MM.1S (cell line): ENCODE measurements around the gene ANKS6.

Experiments
- DNase-seq: peaks from one replicate; pipeline ENCODE4 v3.0.0-alpha.2; 2015
- H2AFZ ChIP-seq: fragments of 300-600 bp; sonication (generic); 2 replicates; pipeline ENCODE4 v1.6.0; 2016; ENCODE audit warnings: antibody characterized with exemption, low read length
- H3F3A ChIP-seq: fragments of 300-600 bp; sonication (generic); 2 replicates; pipeline ENCODE4 v1.6.1; 2016; ENCODE audit warnings: mild to moderate bottlenecking, antibody characterized with exemption, low read length, moderate library complexity, mixed read lengths; ENCODE audit not compliant: insufficient read depth
- H3K27ac ChIP-seq: fragments of 300-600 bp; sonication (generic); 2 replicates; pipeline ENCODE4 v1.5.1; 2016; ENCODE audit warnings: mild to moderate bottlenecking, low read length
- H3K27me3 ChIP-seq: fragments of 300-600 bp; sonication (generic); replicated peaks from 2 replicates; pipeline ENCODE4 v1.6.0; 2016; ENCODE audit warnings: low read length; ENCODE audit not compliant: insufficient read depth
- H3K36me3 ChIP-seq: fragments of 300-600 bp; sonication (generic); replicated peaks from 2 replicates; pipeline ENCODE4 v1.6.1; 2016; ENCODE audit warnings: mild to moderate bottlenecking, low read length, mixed read lengths; ENCODE audit not compliant: insufficient read depth
- H3K4me1 ChIP-seq: fragments of 300-600 bp; sonication (generic); 2 replicates; pipeline ENCODE4 v1.6.1; 2016; ENCODE audit warnings: low read length, mixed read lengths
- H3K4me2 ChIP-seq: fragments of 300-600 bp; sonication (generic); 2 replicates; pipeline ENCODE4 v1.6.0; 2016; ENCODE audit warnings: low read depth, low read length
- H3K4me3 ChIP-seq: fragments of 300-600 bp; sonication (generic); 2 replicates; pipeline ENCODE4 v1.5.1; 2016; ENCODE audit warnings: low read length, mixed read lengths
- H3K79me2 ChIP-seq: fragments of 300-600 bp; sonication (generic); 2 replicates; pipeline ENCODE4 v1.6.1; 2016; ENCODE audit warnings: mixed run types, low read length, mixed read lengths
- H3K9ac ChIP-seq: fragments of 300-600 bp; sonication (generic); 2 replicates; pipeline ENCODE4 v1.6.1; 2016; ENCODE audit warnings: low read length, mixed read lengths
- H3K9me2 ChIP-seq: fragments of 300-600 bp; sonication (generic); replicated peaks from 2 replicates; pipeline ENCODE4 v1.6.1; 2016; ENCODE audit warnings: mild to moderate bottlenecking, low read length, mixed read lengths; ENCODE audit not compliant: insufficient read depth
- H3K9me3 ChIP-seq: fragments of 300-600 bp; sonication (generic); replicated peaks from 2 replicates; pipeline ENCODE4 v1.6.1; 2016; ENCODE audit warnings: mild to moderate bottlenecking, low read length, mixed read lengths; ENCODE audit not compliant: insufficient read depth
- H4K20me1 ChIP-seq: fragments of 300-600 bp; sonication (generic); 2 replicates; pipeline ENCODE4 v1.6.1; 2016; ENCODE audit warnings: mild to moderate bottlenecking, low read length, moderate library complexity, mixed read lengths; ENCODE audit not compliant: insufficient read depth
- EZH2 ChIP-seq: fragments of 300-600 bp; sonication (generic); optimal IDR thresholded peaks from 2 replicates; pipeline ENCODE3; 2017; ENCODE audit warnings: low read depth, mild to moderate bottlenecking, antibody characterized with exemption, low read length, mixed read lengths
- EZH2phosphoT487 ChIP-seq: fragments of 300-600 bp; sonication (generic); IDR thresholded peaks from 2 replicates; pipeline ENCODE4 v1.6.1; 2018; ENCODE audit warnings: antibody characterized with exemption, low read length
- TF ChIP-seq, protein P1 (sequence below): fragments of 300-600 bp; sonication (generic); IDR thresholded peaks from 2 replicates; pipeline ENCODE4 v1.5.1; 2016; ENCODE audit warnings: antibody characterized with exemption, low read length, mixed read lengths

The ANKS6 gene

GRCh38 chr9:98826716-98827115 lies 30.4 kb upstream of the ANKS6 start:
- H2AFZ ChIP-seq: no peak overlapping the region
- no peaks in the 10 kb centered on the region for H3K27me3 ChIP-seq
- H3K4me2 ChIP-seq: no peak overlapping the region
- H3K4me1 ChIP-seq: no peaks in the 10 kb centered on the region
- no peaks in the 10 kb centered on the region for H4K20me1 ChIP-seq
- no peak overlapping the region for H3K4me3 ChIP-seq
- H3F3A ChIP-seq: no peaks in the 10 kb centered on the region
- H3K9ac ChIP-seq: no peak overlapping the region
- H3K9me2 ChIP-seq: no peaks in the 10 kb centered on the region
- no peaks in the 10 kb centered on the region for H3K36me3 ChIP-seq
- no peak overlapping the region for H3K27ac ChIP-seq
- DNase-seq: no peak
- TF ChIP-seq, protein P1, sequence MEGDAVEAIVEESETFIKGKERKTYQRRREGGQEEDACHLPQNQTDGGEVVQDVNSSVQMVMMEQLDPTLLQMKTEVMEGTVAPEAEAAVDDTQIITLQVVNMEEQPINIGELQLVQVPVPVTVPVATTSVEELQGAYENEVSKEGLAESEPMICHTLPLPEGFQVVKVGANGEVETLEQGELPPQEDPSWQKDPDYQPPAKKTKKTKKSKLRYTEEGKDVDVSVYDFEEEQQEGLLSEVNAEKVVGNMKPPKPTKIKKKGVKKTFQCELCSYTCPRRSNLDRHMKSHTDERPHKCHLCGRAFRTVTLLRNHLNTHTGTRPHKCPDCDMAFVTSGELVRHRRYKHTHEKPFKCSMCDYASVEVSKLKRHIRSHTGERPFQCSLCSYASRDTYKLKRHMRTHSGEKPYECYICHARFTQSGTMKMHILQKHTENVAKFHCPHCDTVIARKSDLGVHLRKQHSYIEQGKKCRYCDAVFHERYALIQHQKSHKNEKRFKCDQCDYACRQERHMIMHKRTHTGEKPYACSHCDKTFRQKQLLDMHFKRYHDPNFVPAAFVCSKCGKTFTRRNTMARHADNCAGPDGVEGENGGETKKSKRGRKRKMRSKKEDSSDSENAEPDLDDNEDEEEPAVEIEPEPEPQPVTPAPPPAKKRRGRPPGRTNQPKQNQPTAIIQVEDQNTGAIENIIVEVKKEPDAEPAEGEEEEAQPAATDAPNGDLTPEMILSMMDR: no peak
- no peak for TF ChIP-seq EZH2
- TF ChIP-seq EZH2phosphoT487: no peak
- H3K9me3 ChIP-seq: no peaks in the 10 kb centered on the region
- H3K79me2 ChIP-seq: no peaks in the 10 kb centered on the region

DNA sequence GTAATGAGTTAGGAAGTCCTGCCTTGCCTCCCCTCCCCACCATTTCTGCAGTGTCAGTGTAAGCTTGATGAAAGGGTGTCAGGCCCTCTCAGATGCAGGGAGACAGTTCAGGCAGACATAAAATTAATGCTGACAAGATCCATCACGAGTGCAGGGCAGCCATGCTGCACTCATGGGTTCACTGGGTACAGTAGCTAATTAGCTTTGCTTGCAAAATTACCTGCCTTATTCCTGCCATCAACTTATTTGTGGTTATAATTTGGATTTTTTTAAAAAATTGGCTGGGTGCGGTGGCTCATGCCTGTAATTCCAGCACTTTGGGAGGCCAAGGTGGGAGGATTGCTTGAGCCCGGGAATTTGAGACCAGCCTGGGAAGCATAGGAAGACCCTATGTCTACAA lies 29.1 kb upstream of the ANKS6 start:
- H4K20me1 ChIP-seq: no peaks in the 10 kb centered on the region
- no peaks in the 10 kb centered on the region for H3K36me3 ChIP-seq
- no peak overlapping the region for H3K27ac ChIP-seq
- no peaks in the 10 kb centered on the region for H3F3A ChIP-seq
- H3K4me1 ChIP-seq: no peaks in the 10 kb centered on the region
- no peaks in the 10 kb centered on the region for H3K9me3 ChIP-seq
- no peak overlapping the region for H3K9ac ChIP-seq
- no peak overlapping the region for H3K4me3 ChIP-seq
- no peak for DNase-seq
- H3K79me2 ChIP-seq: no peaks in the 10 kb centered on the region
- H3K4me2 ChIP-seq: no peak overlapping the region
- no peak overlapping the region for H2AFZ ChIP-seq
- TF ChIP-seq EZH2phosphoT487 (no peak), EZH2 (no peak)
- TF ChIP-seq, protein P1: no peak
- H3K27me3 ChIP-seq: no peaks in the 10 kb centered on the region
- no peaks in the 10 kb centered on the region for H3K9me2 ChIP-seq

GRCh38 chr9:98823666-98824334 lies 27.4 kb upstream of the ANKS6 start:
- Histone ChIP-seq H3K36me3 (no peaks in the 10 kb centered on the region), H3K4me2 (no peak overlapping the region), H3K4me1 (no peaks in the 10 kb centered on the region), H2AFZ (no peak overlapping the region), H3K4me3 (no peak overlapping the region), H3K9me3 (no peaks in the 10 kb centered on the region), H3K27ac (no peak overlapping the region), H3K9ac (no peak overlapping the region), H3K79me2 (no peaks in the 10 kb centered on the region), H3F3A (no peaks in the 10 kb centered on the region), H3K27me3 (no peaks in the 10 kb centered on the region), H3K9me2 (no peaks in the 10 kb centered on the region), H4K20me1 (no peaks in the 10 kb centered on the region)
- TF ChIP-seq EZH2 (no peak), EZH2phosphoT487 (no peak)
- TF ChIP-seq, protein P1: no peak
- DNase-seq: no peak
